Measurements from ENCODE around the gene ENPP7. TPM values are rescaled to one million over a fixed set of nuclear protein-coding genes. Genes with fewer than 3 reads are reported as not detected.

Gene ENPP7
- total RNA-seq, 1 donor, result not detected

DNA sequence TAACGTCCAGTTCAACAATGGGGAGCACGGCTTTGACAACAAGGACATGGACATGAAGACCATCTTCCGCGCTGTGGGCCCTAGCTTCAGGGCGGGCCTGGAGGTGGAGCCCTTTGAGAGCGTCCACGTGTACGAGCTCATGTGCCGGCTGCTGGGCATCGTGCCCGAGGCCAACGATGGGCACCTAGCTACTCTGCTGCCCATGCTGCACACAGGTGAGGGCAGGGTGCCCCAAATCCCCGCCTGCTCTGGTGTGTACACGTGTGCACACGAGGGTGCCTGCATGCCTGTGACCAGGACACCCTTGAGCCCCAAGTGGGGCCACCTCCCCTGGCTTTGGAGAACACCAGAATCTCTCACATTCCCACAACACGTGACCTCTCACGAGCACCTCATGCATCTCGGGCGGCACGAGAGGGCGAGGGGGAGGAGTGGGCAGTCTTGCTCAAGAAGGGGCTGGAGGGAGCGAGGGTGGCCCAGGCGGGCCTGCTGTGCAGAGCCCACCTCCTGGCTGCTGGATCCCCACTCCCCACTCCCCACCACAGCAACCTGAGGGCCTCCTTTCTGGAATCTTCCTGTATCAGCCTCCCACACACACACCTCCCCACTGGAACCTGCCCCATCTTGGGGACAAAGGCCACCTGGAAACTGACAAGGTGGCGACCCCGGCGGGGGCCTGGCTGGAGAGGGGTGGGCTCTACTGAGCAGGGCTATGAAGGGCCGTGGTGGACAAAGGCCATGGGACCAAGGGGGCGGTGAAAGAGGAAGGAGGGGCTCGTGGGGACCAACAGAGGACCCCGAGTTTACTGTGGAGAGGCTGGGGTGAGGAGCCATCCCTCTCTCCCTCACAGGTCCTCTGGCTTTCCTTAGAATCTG is 6.5 kb downstream of the ENPP7 start:
- H3K4me1 ChIP-seq (ENCODE audit: insufficient read depth, low read length), result peaks cover 20% of the 10 kb centered on the region
- no peak overlapping the region for H3K4me3 ChIP-seq (ENCODE audit: low read length)
- H3K27me3 ChIP-seq (ENCODE audit: insufficient read depth, low read length), result peaks cover 9% of the 10 kb centered on the region
- no peaks in the 10 kb centered on the region for H3K9me3 ChIP-seq (ENCODE audit: low read depth, low read length)

DNA sequence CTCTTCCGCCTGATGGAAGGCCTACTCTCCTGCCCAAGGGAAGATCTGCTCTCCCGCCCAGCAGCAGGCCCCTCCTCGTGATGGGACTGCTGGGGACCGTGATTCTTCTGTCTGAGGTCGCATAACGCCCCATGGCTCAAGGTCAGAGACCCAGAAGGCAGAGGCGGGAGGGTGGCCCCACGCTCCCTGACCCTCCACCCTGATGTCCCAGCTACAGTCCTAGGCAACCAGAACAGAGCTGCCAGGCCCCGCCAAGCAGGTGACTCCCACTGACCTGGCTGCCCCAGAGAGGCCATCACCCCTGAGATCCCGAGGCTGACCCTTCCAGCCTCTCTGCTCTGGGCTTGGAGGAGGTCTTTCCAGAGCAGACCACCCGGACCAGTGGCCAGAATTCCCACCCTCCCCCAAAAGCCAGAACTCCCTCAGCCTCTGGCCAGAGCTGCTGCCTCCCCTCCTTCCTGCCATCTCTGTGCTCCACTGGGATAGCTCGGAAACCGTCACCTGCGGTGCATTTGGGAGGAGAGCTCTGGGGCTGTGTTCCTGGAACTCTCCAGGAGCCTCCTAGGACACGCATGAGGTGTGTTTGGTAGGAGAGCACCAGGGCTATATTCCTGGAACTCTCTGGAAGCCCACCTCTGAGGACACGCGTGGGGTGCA is 7.3 kb downstream of the ENPP7 start:
- no peak overlapping the region for H3K4me3 ChIP-seq (ENCODE audit: low read length)
- peaks cover 13% of the 10 kb centered on the region for H3K4me1 ChIP-seq (ENCODE audit: insufficient read depth, low read length)
- peaks cover 9% of the 10 kb centered on the region for H3K27me3 ChIP-seq (ENCODE audit: insufficient read depth, low read length)
- no peaks in the 10 kb centered on the region for H3K9me3 ChIP-seq (ENCODE audit: low read depth, low read length)

DNA sequence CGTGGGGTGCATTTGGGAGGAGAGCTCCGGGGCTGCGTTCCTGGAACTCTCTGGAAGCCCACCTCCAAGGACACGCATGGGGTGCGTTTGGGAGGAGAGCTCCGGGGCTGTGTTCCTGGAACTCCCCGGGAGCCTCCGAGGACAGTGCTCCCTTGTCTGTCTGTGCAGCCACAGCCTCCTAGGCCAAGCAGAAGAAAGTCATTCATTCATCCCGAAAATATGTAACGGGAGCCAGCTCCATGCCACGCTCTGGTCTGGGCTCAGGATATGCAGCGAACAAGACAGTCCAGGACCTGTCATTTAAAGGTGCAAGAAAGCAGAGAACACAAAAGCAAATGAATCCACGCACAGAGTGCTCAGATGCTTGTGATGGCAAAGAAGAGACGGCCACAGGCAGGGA is 7.9 kb downstream of the ENPP7 start:
- Histone ChIP-seq H3K4me1 (ENCODE audit: insufficient read depth, low read length) (peaks cover 7% of the 10 kb centered on the region), H3K9me3 (ENCODE audit: low read depth, low read length) (no peaks in the 10 kb centered on the region), H3K27me3 (ENCODE audit: insufficient read depth, low read length) (peaks cover 9% of the 10 kb centered on the region), H3K4me3 (ENCODE audit: low read length) (no peak overlapping the region)

DNA sequence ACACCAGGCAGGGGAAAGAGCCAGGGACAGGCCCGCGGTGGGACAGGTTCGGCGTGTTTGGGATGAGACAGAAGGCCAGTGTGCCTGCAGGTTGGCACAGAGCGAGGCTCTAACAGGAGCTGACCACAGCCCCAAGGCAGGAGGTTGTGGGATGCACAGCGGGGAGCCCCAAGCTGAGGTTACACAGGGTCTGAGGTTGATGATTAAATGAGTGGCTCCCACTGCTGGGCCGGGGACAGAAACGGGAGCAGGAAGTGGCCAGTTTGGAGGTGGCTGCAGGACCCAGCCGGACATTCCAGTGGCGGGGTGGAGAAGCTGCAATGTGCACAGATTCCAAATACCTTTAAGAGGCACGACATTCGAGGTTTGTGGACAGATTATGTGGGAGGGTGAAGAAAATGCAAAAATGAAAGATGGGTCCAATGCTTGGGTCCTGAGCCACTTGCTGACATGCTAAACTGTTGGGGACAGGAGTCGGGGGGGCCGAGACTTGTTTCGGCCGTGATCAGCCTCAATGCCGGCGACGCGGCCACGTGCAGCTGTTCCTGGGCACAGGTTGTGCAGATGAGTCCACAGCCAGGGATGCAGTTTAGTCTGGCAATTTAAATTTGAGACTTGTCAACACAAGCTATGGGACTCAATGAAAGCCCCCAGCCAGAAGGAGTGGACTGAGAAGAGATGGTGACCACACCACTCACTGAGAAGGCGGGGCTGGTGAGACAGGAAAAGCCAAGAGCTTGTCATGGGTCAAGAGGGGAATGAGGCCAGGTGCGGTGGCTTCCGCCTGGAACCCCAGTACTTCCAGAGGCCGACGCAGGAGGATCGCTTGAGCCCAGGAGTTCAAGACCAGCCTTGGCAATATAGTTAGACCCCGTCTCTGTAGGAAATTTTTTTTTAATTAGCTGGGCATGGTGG is 8.7 kb downstream of the ENPP7 start:
- no peaks in the 10 kb centered on the region for H3K9me3 ChIP-seq (ENCODE audit: low read depth, low read length)
- H3K27me3 ChIP-seq (ENCODE audit: insufficient read depth, low read length), result peaks cover 9% of the 10 kb centered on the region
- peaks cover 7% of the 10 kb centered on the region for H3K4me1 ChIP-seq (ENCODE audit: insufficient read depth, low read length)
- no peak overlapping the region for H3K4me3 ChIP-seq (ENCODE audit: low read length)

DNA sequence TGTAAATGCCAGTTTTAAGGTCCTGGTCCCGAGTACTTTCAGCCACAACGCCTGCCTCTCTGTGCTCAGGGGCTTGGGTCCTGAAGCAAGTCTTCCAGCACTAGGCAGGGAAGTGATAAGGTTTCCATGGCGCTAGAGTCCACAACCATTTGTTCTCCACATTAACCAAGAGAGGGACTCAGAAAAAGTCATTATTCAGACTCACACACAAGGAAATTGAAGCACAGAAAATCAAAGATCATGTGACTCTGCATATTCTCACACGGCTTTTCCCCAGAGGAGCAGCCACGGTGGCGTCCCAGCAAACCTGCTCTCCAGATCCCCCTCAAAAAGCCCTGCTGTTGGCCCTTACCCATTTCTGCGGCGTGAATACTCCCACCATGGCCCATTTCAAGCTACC is 9.7 kb downstream of the ENPP7 start:
- Histone ChIP-seq H3K4me1 (ENCODE audit: insufficient read depth, low read length) (peaks cover 7% of the 10 kb centered on the region), H3K4me3 (ENCODE audit: low read length) (no peak overlapping the region), H3K27me3 (ENCODE audit: insufficient read depth, low read length) (peaks cover 9% of the 10 kb centered on the region)

DNA sequence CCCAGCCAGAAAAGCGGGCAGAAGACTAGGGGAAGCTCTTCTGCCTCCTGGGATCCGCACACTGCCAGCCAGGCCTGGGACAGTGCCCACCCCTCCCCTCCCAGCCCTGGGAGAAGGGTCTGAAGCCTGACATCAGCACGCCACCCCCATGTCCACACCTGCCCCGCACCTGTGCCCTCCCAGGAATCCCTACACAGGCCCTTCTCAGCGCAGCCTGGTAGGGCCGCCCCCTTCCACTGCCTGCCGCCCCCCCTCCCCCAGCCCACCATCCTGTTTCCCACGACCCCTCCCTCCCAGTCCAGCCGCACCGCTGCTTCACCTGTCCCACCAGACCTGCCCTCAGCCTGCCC is 10.6 kb downstream of the ENPP7 start:
- Histone ChIP-seq H3K27me3 (ENCODE audit: insufficient read depth, low read length) (peaks cover 11% of the 10 kb centered on the region), H3K9me3 (ENCODE audit: low read depth, low read length) (no peaks in the 10 kb centered on the region), H3K4me3 (ENCODE audit: low read length) (no peak overlapping the region), H3K4me1 (ENCODE audit: insufficient read depth, low read length) (peaks cover 11% of the 10 kb centered on the region)

More for the DNA sequence above, 9.7 kb downstream of the ENPP7 start:
- H3K9me3 ChIP-seq (ENCODE audit: low read depth, low read length), result no peaks in the 10 kb centered on the region

DNA sequence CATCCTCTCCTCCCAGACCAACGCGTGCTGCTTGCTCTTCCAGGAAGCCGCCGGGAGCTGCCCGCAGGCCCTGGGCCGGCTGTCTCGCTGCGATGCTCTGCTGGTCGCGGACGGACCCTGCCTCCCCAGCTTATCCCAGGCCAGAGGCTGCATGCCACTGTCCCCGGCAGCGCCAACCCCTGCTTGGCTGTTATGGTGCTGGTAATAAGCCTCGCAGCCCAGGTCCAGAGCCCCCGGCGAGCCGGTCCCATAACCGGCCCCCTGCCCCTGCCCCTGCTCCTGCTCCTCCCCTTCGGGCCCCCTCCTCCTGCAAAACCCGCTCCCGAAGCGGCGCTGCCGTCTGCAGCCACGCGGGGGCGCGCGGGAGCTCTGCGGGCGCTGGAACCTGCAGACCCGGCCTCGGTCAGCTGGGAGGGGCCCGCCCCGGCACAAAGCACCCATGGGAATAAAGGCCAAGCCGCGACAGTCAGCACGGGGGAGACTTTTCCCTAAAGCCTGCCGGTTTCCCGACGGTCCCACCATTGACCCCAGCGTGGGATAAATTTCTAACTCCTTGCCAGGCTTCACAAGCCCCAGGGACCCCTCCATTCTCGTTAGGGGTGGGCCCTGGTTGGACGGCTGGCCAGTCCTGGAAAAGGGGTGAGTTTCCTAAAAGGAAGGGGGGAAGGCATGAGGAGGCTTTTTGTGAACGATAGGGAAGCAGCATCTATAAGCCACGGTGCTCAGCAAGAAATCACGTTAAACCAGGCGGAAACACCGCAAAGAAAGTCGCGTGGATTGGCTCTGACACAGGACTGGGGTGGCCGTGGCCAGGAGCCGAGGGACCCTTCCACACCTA is 11.2 kb downstream of the ENPP7 start:
- H3K4me3 ChIP-seq (ENCODE audit: low read length), result no peak overlapping the region
- H3K9me3 ChIP-seq (ENCODE audit: low read depth, low read length), result no peaks in the 10 kb centered on the region
- H3K4me1 ChIP-seq (ENCODE audit: insufficient read depth, low read length), result peaks cover 11% of the 10 kb centered on the region
- peaks cover 17% of the 10 kb centered on the region for H3K27me3 ChIP-seq (ENCODE audit: insufficient read depth, low read length)

DNA sequence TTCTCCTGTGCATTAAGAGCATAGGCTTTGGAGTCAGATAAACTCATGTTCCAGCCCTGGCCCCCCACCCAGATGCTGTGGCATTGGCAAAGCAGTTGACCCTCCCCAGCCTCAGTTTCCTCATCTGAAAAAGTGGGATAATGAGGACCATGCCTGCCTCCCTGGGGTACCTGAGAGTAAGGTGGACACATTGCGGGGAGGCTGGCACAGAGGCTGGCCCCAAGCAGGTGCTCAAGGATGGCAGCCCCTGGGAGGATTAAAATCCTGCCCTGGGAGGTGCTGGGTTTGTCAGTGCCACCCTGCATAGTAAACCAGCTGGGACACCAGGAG is 11.8 kb downstream of the ENPP7 start:
- Histone ChIP-seq H3K27me3 (ENCODE audit: insufficient read depth, low read length) (peaks cover 23% of the 10 kb centered on the region), H3K9me3 (ENCODE audit: low read depth, low read length) (no peaks in the 10 kb centered on the region), H3K4me3 (ENCODE audit: low read length) (no peak overlapping the region), H3K4me1 (ENCODE audit: insufficient read depth, low read length) (peaks cover 11% of the 10 kb centered on the region)

DNA sequence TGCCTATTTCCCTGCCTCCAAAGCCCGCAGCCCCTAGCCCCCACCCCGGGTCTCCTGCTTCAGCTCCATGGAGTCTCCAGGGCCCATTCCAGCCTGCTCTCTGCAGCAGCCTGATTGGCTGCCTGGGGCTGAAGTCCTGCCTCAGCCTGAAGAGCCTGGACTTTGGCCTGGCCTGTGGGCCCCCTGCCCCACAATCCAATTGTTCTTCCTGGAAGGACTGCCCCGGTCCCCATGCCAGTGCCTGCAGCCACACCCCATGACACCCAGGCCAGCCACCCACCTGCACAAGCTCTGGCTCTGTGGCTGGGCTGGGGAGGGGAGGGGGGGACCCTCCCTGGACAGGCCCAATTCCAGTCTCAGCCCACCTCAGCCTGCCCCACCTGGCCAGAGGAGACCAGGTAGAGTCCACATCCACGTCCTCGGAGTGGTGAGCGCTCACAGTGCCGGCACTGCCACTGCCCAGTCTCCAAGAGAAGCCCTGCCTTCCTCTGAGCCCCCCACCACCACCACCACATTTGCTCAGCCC is 12.3 kb downstream of the ENPP7 start:
- no peaks in the 10 kb centered on the region for H3K9me3 ChIP-seq (ENCODE audit: low read depth, low read length)

DNA sequence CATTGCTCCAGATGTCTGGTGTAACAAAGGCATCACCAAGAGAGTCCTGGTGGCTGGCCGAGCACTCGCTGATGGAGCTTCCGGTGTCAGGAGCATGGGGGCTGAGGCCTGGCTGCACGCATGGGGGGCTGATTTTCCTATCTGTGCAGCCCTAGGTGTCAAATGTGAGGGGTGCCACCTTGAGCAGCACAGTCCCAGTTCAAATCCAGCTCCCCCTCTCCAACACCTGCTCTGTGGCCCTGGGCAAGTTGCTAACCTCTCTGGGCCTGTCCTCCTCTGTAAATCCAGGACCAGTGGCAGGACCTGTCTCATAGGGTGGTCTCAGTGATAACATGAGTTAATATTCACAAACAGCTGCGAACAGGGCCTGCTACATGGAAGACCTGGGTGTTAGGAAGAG is 12.9 kb downstream of the ENPP7 start:
- peaks cover 30% of the 10 kb centered on the region for H3K27me3 ChIP-seq (ENCODE audit: insufficient read depth, low read length)
- no peaks in the 10 kb centered on the region for H3K9me3 ChIP-seq (ENCODE audit: low read depth, low read length)
- no peak overlapping the region for H3K4me3 ChIP-seq (ENCODE audit: low read length)
- H3K4me1 ChIP-seq (ENCODE audit: insufficient read depth, low read length), result peaks cover 11% of the 10 kb centered on the region

More for the DNA sequence above, 12.3 kb downstream of the ENPP7 start:
- no peak overlapping the region for H3K4me3 ChIP-seq (ENCODE audit: low read length)
- H3K27me3 ChIP-seq (ENCODE audit: insufficient read depth, low read length), result peaks cover 27% of the 10 kb centered on the region
- peaks cover 11% of the 10 kb centered on the region for H3K4me1 ChIP-seq (ENCODE audit: insufficient read depth, low read length)

DNA sequence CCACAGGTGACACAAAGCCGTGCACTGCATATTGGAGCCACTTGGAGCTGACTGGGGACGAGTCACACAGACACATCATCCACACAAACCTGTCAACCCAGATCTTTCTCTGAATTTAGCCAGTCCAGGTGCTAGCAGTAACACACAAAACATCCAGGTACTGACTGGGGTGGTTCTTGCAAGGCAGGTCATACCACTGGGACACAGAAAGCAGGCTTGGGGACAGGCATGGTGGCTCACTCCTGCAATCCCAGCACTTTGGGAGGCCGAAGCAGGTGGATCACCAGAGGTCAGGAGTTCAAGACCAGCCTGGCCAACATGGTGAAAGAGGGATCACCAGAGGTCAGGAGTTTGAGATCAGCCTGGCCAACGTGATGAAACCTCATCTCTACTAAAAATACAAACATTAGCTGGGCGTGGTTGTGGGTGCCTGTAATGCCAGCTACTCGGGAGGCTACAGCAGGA is 14.9 kb downstream of the ENPP7 start:
- Histone ChIP-seq H3K9me3 (ENCODE audit: low read depth, low read length) (no peaks in the 10 kb centered on the region), H3K27me3 (ENCODE audit: insufficient read depth, low read length) (peaks cover 46% of the 10 kb centered on the region), H3K4me3 (ENCODE audit: low read length) (no peak overlapping the region), H3K4me1 (ENCODE audit: insufficient read depth, low read length) (peaks cover 11% of the 10 kb centered on the region)

DNA sequence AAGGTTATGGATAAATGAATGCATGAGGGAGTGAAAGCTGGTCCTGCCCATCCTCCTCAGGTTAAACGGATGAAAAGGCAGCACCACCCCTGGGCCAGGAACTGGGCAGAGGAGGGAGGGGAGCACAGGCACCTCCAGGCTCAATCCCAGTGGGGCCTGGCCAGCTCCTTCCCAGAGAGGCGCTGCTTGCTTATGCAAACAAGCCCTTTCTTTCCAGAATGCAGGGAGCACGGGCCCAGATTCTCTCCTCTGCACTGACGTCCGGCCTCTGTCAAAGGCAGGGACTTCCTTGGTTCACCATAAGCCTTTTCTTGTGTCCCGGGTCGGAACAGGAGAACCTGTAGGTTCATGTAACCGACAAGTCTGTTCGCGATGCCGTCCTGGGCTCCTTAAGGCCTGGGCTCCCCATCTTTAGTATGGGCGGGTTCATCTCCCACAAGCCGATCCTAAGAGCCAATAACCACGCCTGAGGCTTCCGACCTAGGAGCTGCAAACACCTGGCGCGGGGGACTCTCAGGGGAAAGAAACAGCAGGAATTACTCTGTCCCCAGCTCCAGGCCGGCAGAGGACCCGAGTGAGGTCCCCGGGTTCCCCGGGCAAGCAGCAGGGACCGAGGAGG is 16.3 kb downstream of the ENPP7 start:
- peaks cover 53% of the 10 kb centered on the region for H3K27me3 ChIP-seq (ENCODE audit: insufficient read depth, low read length)
- H3K4me3 ChIP-seq (ENCODE audit: low read length), result no peak overlapping the region
- H3K4me1 ChIP-seq (ENCODE audit: insufficient read depth, low read length), result peaks cover 7% of the 10 kb centered on the region
- no peaks in the 10 kb centered on the region for H3K9me3 ChIP-seq (ENCODE audit: low read depth, low read length)

DNA sequence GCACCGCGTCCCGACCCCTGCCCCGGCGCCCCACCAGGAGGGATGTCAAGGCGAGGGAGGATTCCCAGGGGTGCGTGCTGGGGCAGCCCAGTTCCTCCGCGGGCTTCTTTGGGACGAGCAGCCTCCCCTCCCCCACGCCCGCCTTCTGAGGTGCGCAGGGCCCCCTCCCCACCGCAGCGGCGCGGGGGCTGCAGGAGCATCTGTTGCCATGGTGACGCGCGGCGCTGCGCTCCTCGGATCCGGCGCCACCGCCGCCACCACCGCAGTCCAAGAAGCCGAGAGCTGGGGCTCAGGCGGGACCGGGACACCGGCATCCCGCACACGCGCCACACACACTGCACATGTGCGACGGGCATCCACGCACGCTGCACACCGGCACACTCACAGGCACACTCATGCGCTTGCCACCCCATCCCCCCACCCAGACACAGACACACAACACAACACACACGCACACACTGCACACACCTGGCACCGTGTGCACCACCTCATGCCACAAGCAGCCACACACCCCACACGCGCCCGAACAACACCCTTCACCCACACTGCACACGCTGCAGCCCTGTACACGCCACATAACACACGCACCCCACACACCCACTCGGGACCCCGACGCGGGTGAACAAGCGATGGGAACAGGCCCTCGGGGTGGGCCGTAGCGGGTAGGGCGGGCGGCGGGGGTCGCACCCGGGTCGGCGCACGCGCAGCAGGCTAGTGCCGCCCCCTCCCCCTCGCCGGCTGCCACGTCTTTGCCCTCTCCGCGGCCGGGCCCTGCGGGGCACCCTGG is 17.0 kb downstream of the ENPP7 start:
- Histone ChIP-seq H3K27me3 (ENCODE audit: insufficient read depth, low read length) (peaks cover 56% of the 10 kb centered on the region), H3K4me1 (ENCODE audit: insufficient read depth, low read length) (peaks cover 5% of the 10 kb centered on the region), H3K9me3 (ENCODE audit: low read depth, low read length) (no peaks in the 10 kb centered on the region), H3K4me3 (ENCODE audit: low read length) (no peak overlapping the region)

Measured in mononuclear cell (primary cell).